Vagina (tissue), 2 donors: ENCODE results near the gene ARGLU1.

Experiments used
- CTCF ChIP-seq, 3 experiments: fragments of 450-650 bp in 2 of 3; fragments of 200-600 bp in 1 of 3; sonication (generic) in 1 of 3; IDR thresholded peaks; one replicate each; pipeline ENCODE4 v1.5.1; 2017 to 2019; ENCODE audit warnings: antibody characterized with exemption in 3 of 3, mild to moderate bottlenecking in 2 of 3, moderate library complexity in 2 of 3
- POLR2A ChIP-seq, 2 donors: fragments of 450-650 bp; IDR thresholded peaks; one replicate each; pipeline ENCODE4 v1.6.1; 2017; ENCODE audit warnings: antibody characterized with exemption in 2 of 2, mild to moderate bottlenecking in 2 of 2, moderate library complexity in 2 of 2
- POLR2AphosphoS5 ChIP-seq, 2 donors: sonication (generic); formaldehyde crosslinking; IDR thresholded peaks; one replicate each; pipeline ENCODE4 v1.9.0; 2017; ENCODE audit warnings: antibody characterized with exemption in 2 of 2, mild to moderate bottlenecking in 2 of 2, low read depth in 1 of 2; ENCODE audit not compliant: insufficient read depth in 1 of 2

GRCh38 chr13:106526738-106527444, 41.0 kb downstream of the ARGLU1 start:
- TF ChIP-seq POLR2A (IDR thresholded peaks at IDR 0.05) (no peak), CTCF (IDR thresholded peaks at IDR 0.05) (no peak), POLR2AphosphoS5 (IDR thresholded peaks at IDR 0.05; ENCODE audit: insufficient read depth in 1 of 2, low read depth in 1 of 2) (no peak)
